ENCODE data around the gene HOMER1. TPM values are rescaled to one million over a fixed set of nuclear protein-coding genes. Genes with fewer than 3 reads are reported as not detected.

Gene HOMER1
- total RNA-seq, 1 experiment from 2014 or later: 9.1 TPM

GRCh38 chr5:79535477-79536192, 21.7 kb upstream of the HOMER1 start:
- DNase-seq (peak; percentile 32), ATAC-seq (peak; percentile 45)
- H4K20me1 ChIP-seq (ENCODE audit: low read length): no peaks in the 10 kb centered on the region
- no peak overlapping the region for H3K4me2 ChIP-seq (ENCODE audit: low read length)
- H3F3A ChIP-seq (ENCODE audit: low read length, unreplicated experiment): no peaks in the 10 kb centered on the region
- intact Hi-C loops (cut with micrococcal nuclease): loop anchor here (5.0 to 10.0 kb wide), 4 partner anchors 73 to 513 kb away; no protein-coding TSS in a partner anchor
- no peak for TF ChIP-seq EZH2phosphoT487 (IDR thresholded peaks at IDR 0.05; ENCODE audit: borderline replicate concordance, low read length)
- TF ChIP-seq, protein P1, sequence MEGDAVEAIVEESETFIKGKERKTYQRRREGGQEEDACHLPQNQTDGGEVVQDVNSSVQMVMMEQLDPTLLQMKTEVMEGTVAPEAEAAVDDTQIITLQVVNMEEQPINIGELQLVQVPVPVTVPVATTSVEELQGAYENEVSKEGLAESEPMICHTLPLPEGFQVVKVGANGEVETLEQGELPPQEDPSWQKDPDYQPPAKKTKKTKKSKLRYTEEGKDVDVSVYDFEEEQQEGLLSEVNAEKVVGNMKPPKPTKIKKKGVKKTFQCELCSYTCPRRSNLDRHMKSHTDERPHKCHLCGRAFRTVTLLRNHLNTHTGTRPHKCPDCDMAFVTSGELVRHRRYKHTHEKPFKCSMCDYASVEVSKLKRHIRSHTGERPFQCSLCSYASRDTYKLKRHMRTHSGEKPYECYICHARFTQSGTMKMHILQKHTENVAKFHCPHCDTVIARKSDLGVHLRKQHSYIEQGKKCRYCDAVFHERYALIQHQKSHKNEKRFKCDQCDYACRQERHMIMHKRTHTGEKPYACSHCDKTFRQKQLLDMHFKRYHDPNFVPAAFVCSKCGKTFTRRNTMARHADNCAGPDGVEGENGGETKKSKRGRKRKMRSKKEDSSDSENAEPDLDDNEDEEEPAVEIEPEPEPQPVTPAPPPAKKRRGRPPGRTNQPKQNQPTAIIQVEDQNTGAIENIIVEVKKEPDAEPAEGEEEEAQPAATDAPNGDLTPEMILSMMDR (conservative IDR thresholded peaks at IDR 0.05; ENCODE audit: low read depth, low read length): peak; percentile 41; the same call in 1 of the 2 replicates
- H2AFZ ChIP-seq (ENCODE audit: low read length): no peak overlapping the region
- H3K27ac ChIP-seq (ENCODE audit: low read length): no peak overlapping the region
- H3K9me3 ChIP-seq (ENCODE audit: low read length): no peaks in the 10 kb centered on the region
- ChIA-PET POLR2A (ENCODE audit: unreplicated experiment) (interaction anchor here (0.6 kb wide), 1 partner anchor 61 kb away, joined by 6 read pairs; no protein-coding TSS in a partner anchor), CTCF (interaction anchor here (0.6 to 1.7 kb wide), 2 partner anchors 70 to 514 kb away, joined by 3 to 5 read pairs; no protein-coding TSS in a partner anchor)
- no peaks in the 10 kb centered on the region for H3K27me3 ChIP-seq (ENCODE audit: low read length)
- H3K9me2 ChIP-seq (replicated peaks; ENCODE audit: low read length): no peaks in the 10 kb centered on the region
- H3K79me2 ChIP-seq (ENCODE audit: low read length): no peaks in the 10 kb centered on the region
- H3K36me3 ChIP-seq (ENCODE audit: low read depth, low read length): no peaks in the 10 kb centered on the region
- H3K9ac ChIP-seq (ENCODE audit: low read length): no peak overlapping the region
- H3K4me1 ChIP-seq (ENCODE audit: insufficient read depth, low read length): no peaks in the 10 kb centered on the region
- BruUV-seq (replicated peaks): no TSS peak
- H3K4me3 ChIP-seq (ENCODE audit: low read length): no peak overlapping the region

- H2AFZ ChIP-seq (ENCODE audit: low read length): no peak overlapping the region
- H4K20me1 ChIP-seq (ENCODE audit: low read length): no peaks in the 10 kb centered on the region
- ChIA-PET POLR2A (ENCODE audit: unreplicated experiment) (no interaction called here), CTCF (no interaction called here)
- TF ChIP-seq, protein P1 (conservative IDR thresholded peaks at IDR 0.05; ENCODE audit: low read depth, low read length): no peak
- TF ChIP-seq EZH2 (IDR thresholded peaks at IDR 0.05; ENCODE audit: low read length, unreplicated experiment): no peak
- no peak for TF ChIP-seq EZH2phosphoT487 (IDR thresholded peaks at IDR 0.05; ENCODE audit: borderline replicate concordance, low read length)
- H3K9me2 ChIP-seq (replicated peaks; ENCODE audit: low read length): no peaks in the 10 kb centered on the region
- H3K36me3 ChIP-seq (ENCODE audit: low read depth, low read length): no peaks in the 10 kb centered on the region
- intact Hi-C loops (cut with micrococcal nuclease): no loop called here
- no peak overlapping the region for H3K9ac ChIP-seq (ENCODE audit: low read length)
- H3K4me1 ChIP-seq (ENCODE audit: insufficient read depth, low read length): no peaks in the 10 kb centered on the region
- no TSS peak for BruUV-seq (replicated peaks)
- no peaks in the 10 kb centered on the region for H3F3A ChIP-seq (ENCODE audit: low read length, unreplicated experiment)
- 0 out of 2 replicates have a peak, but pooled peaks cover 3% of the 10 kb centered on the region for H3K9me3 ChIP-seq (ENCODE audit: low read length)
- ATAC-seq (no peak), DNase-seq (no peak)
- H3K4me3 ChIP-seq (ENCODE audit: low read length): no peak overlapping the region
- H3K79me2 ChIP-seq (ENCODE audit: low read length): no peaks in the 10 kb centered on the region
- H3K4me2 ChIP-seq (ENCODE audit: low read length): no peak overlapping the region
- H3K27ac ChIP-seq (ENCODE audit: low read length): no peak overlapping the region
- no peaks in the 10 kb centered on the region for H3K27me3 ChIP-seq (ENCODE audit: low read length)
These were observed 15.2 kb upstream of the HOMER1 start for GRCh38 chr5:79529110-79529509.

- no peak overlapping the region for H2AFZ ChIP-seq (ENCODE audit: low read length)
- ATAC-seq: no peak
- TF ChIP-seq EZH2phosphoT487 (IDR thresholded peaks at IDR 0.05; ENCODE audit: borderline replicate concordance, low read length) (no peak), EZH2 (IDR thresholded peaks at IDR 0.05; ENCODE audit: low read length, unreplicated experiment) (no peak)
- TF ChIP-seq, protein P1 (conservative IDR thresholded peaks at IDR 0.05; ENCODE audit: low read depth, low read length): no peak
These were observed 13.5 kb upstream of the HOMER1 start for GRCh38 chr5:79527431-79527830.

More at GRCh38 chr5:79527431-79527830, 13.5 kb upstream of the HOMER1 start:
- Histone ChIP-seq H3K9me3 (ENCODE audit: low read length) (0 out of 2 replicates have a peak, but pooled peaks cover 3% of the 10 kb centered on the region), H3K4me2 (ENCODE audit: low read length) (no peak overlapping the region), H3K79me2 (ENCODE audit: low read length) (no peaks in the 10 kb centered on the region), H3K4me3 (ENCODE audit: low read length) (no peak overlapping the region), H3K27me3 (ENCODE audit: low read length) (no peaks in the 10 kb centered on the region), H3K9ac (ENCODE audit: low read length) (no peak overlapping the region), H4K20me1 (ENCODE audit: low read length) (no peaks in the 10 kb centered on the region), H3K27ac (ENCODE audit: low read length) (no peak overlapping the region), H3F3A (ENCODE audit: low read length, unreplicated experiment) (no peaks in the 10 kb centered on the region), H3K4me1 (ENCODE audit: insufficient read depth, low read length) (no peaks in the 10 kb centered on the region), H3K36me3 (ENCODE audit: low read depth, low read length) (no peaks in the 10 kb centered on the region), H3K9me2 (replicated peaks; ENCODE audit: low read length) (no peaks in the 10 kb centered on the region)
- POLR2A ChIA-PET (ENCODE audit: unreplicated experiment): no interaction called here
- intact Hi-C loops (cut with micrococcal nuclease): no loop called here
- CTCF ChIA-PET: no interaction called here
- no TSS peak for BruUV-seq (replicated peaks)
- DNase-seq: no peak
